Renal cortex interstitium (tissue), 11 donors: ENCODE data around the gene C2CD2L. TPM values are rescaled to one million over a fixed set of nuclear protein-coding genes. Genes with fewer than 3 reads are reported as not detected.
"Not testable (repeated sequence)": the region's sequence is repeated elsewhere in the genome, so short reads cannot be mapped to it uniquely, and the experiment has no call there.

ENCODE experiments used
- DNase-seq, 11 donors: peaks; one replicate each; pipeline ENCODE4 v3.0.0-alpha.2; 2013; ENCODE audit warnings: low read depth in 9 of 11, low spot score in 4 of 11; ENCODE audit errors: extremely low read depth in 1 of 11
- polyA plus RNA-seq, 3 donors: library from polyadenylated mRNA; unstranded; fragments of 120-200 nt; gene quantifications; one replicate each; pipeline ENCODE4 v1.2.1, GENCODE V29; 2013; ENCODE audit not compliant: insufficient read length in 3 of 3

C2CD2L gene
- polyA plus RNA-seq, 3 donors: 8.7 to 11.0 (median 10.8) TPM

GRCh38 chr11:119144825-119145486, 37.8 kb downstream of the C2CD2L start:
- DNase-seq: peak in 6 of 11 donors; percentile 29 to 57 (median 44)

- DNase-seq: no peak
Observed at GRCh38 chr11:119145551-119145950, 38.4 kb downstream of the C2CD2L start.

GRCh38 chr11:119147604-119148333, 40.6 kb downstream of the C2CD2L start:
- DNase-seq: no peak

- DNase-seq: no peak
Observed at GRCh38 chr11:119148720-119149017, 41.5 kb downstream of the C2CD2L start.

- peak in 2 of 11 donors; percentile 10 to 22 for DNase-seq
Observed at GRCh38 chr11:119149018-119149785, 42.1 kb downstream of the C2CD2L start, which contains the start of gene ABCG4. TSS of gene ABCG4 (plus strand) at chr11:119149052. CDS start at chr11:119149966, 914 bp downstream.

GRCh38 chr11:119149786-119150275, 42.7 kb downstream of the C2CD2L start:
- DNase-seq: no peak

GRCh38 chr11:119152043-119152442, 44.9 kb downstream of the C2CD2L start:
- DNase-seq: no peak

- no peak for DNase-seq
Observed at GRCh38 chr11:119152604-119153003, 45.5 kb downstream of the C2CD2L start.

GRCh38 chr11:119153049-119153818, 46.1 kb downstream of the C2CD2L start:
- DNase-seq: no peak

GRCh38 chr11:119154178-119154577, 47.0 kb downstream of the C2CD2L start:
- no peak for DNase-seq

- no peak for DNase-seq
Observed at GRCh38 chr11:119155733-119156492, 48.8 kb downstream of the C2CD2L start.

- no peak for DNase-seq
Observed at GRCh38 chr11:119156496-119156895, 49.4 kb downstream of the C2CD2L start.

- DNase-seq: no peak
Observed at GRCh38 chr11:119157063-119157462, 49.9 kb downstream of the C2CD2L start.

- no peak for DNase-seq
Observed at GRCh38 chr11:119158467-119158866, 51.3 kb downstream of the C2CD2L start.

- DNase-seq: no peak
Observed at GRCh38 chr11:119160151-119160550, 53.0 kb downstream of the C2CD2L start.

GRCh38 chr11:119161871-119162270, 54.7 kb downstream of the C2CD2L start:
- no peak for DNase-seq

- peak in 2 of 11 donors; percentile 46 to 59 for DNase-seq
Observed at GRCh38 chr11:119166368-119167076, 59.4 kb downstream of the C2CD2L start.

GRCh38 chr11:119167077-119167458, 59.9 kb downstream of the C2CD2L start:
- DNase-seq: not testable (repeated sequence)
